ENCODE results near the gene METTL2B. TPM values are rescaled to one million over a fixed set of nuclear protein-coding genes. Genes with fewer than 3 reads are reported as not detected.

The METTL2B gene
- total and polyA plus RNA-seq, 7 donors, result 9.6 to 23.2 (median 18.1) TPM

- Histone ChIP-seq H3K4me3 (peak overlapping the region in 3 of 4 donors; percentile 1 to 91 (median 64)), H3K27ac (peak overlapping the region; percentile 87 to 94 (median 91)), H3K36me3 (no peaks in the 10 kb centered on the region), H3K27me3 (no peaks in the 10 kb centered on the region), H3K4me1 (peaks cover 0 to 44% (median 36%) of the 10 kb centered on the region in 4 donors), H3K9me3 (no peaks in the 10 kb centered on the region)
- intact Hi-C loops (cut with DNase I), result no loop called here
- WGBS, 2 donors, result 67 to 77% methylated on average over 23 of the region's 23 CpGs
- peak; percentile 97 for DNase-seq
- TF ChIP-seq POLR2AphosphoS5 (IDR thresholded peaks at IDR 0.05) (peak; percentile 50 to 92 (median 71)), CTCF (IDR thresholded peaks at IDR 0.05) (no peak), EP300 (IDR thresholded peaks at IDR 0.05) (peak in 3 of 4 donors; percentile 51 to 89 (median 78)), POLR2A (IDR thresholded peaks at IDR 0.05) (peak in 1 of 2 donors; percentile 24)
Measured at GRCh38 chr7:128453836-128454804, 22.4 kb upstream of the METTL2B start.

- Histone ChIP-seq H3K4me1 (peaks cover 0 to 45% (median 39%) of the 10 kb centered on the region in 4 donors), H3K27ac (peak overlapping the region; percentile 87 to 94 (median 91)), H3K27me3 (no peaks in the 10 kb centered on the region), H3K36me3 (no peaks in the 10 kb centered on the region), H3K9me3 (no peaks in the 10 kb centered on the region), H3K4me3 (peak overlapping the region; percentile 17 to 92 (median 78))
- intact Hi-C loops (cut with DNase I), result no loop called here
- no peak for DNase-seq
- no peak for TF ChIP-seq POLR2A (IDR thresholded peaks at IDR 0.05)
- peak in 1 of 4 experiments; percentile 36 for TF ChIP-seq CTCF (IDR thresholded peaks at IDR 0.05)
- WGBS, 2 donors, result 53 to 56% methylated on average over 25 of the region's 25 CpGs
Measured at GRCh38 chr7:128454808-128455542, 21.6 kb upstream of the METTL2B start.

- Histone ChIP-seq H3K4me3 (peak within 1 kb of the TSS; percentile 64 to 92 (median 83)), H3K4me1 (peaks cover 0 to 45% (median 39%) of the 10 kb centered on the region in 4 donors), H3K27me3 (no peaks in the 10 kb centered on the region)
Measured at GRCh38 chr7:128455543-128456254, 20.8 kb upstream of the METTL2B start, which contains the start of gene HILPDA. HILPDA (plus strand) TSS chr7:128455878; CDS start chr7:128457269, 1,391 bp downstream.

More at GRCh38 chr7:128455543-128456254, 20.8 kb upstream of the METTL2B start, which contains the start of gene HILPDA:
- Histone ChIP-seq H3K9me3 (no peaks in the 10 kb centered on the region), H3K27ac (peak within 1 kb of the TSS; percentile 87 to 94 (median 91)), H3K36me3 (no peaks in the 10 kb centered on the region)
- 0% methylated on average over 64 of the region's 64 CpGs for WGBS, 2 donors
- DNase-seq, result peak; percentile 97
- TF ChIP-seq POLR2A (IDR thresholded peaks at IDR 0.05), result peak; percentile 59 to 73
- peak in 3 of 4 donors; percentile 7 to 80 (median 13) for TF ChIP-seq EP300 (IDR thresholded peaks at IDR 0.05)
- TF ChIP-seq CTCF (IDR thresholded peaks at IDR 0.05), result no peak
- peak; percentile 81 to 92 (median 91) for TF ChIP-seq POLR2AphosphoS5 (IDR thresholded peaks at IDR 0.05)
- intact Hi-C loops (cut with DNase I), result loop anchor here (2.0 kb wide), 1 partner anchor 49 kb away; no protein-coding TSS in a partner anchor
